Liver (tissue), 9 donors: ENCODE data around the gene GHRHR. TPM values are rescaled to one million over a fixed set of nuclear protein-coding genes. Genes with fewer than 3 reads are reported as not detected.
A peak's percentile ranks its signal among the peaks of the same experiment; 100 is the strongest.

Experiments
- DNase-seq: peaks from one replicate; pipeline ENCODE4 v3.0.0-alpha.2; 2017; ENCODE audit warnings: low spot score
- H3K27ac ChIP-seq, 2 donors: one replicate each; pipeline ENCODE4 v1.7.0; 2013; ENCODE audit warnings: inconsistent platforms in 2 of 2, low read length in 2 of 2, control low read depth in 1 of 2, low read depth in 1 of 2, mild to moderate bottlenecking in 1 of 2
- H3K27me3 ChIP-seq, 4 donors: one replicate each; pipeline versions ENCODE4 v1.6.1 to v1.7.0; 2013; ENCODE audit warnings: low read length in 3 of 4, inconsistent platforms in 1 of 4, mild to moderate bottlenecking in 1 of 4, moderate library complexity in 1 of 4; ENCODE audit not compliant: control insufficient read depth in 4 of 4, insufficient read depth in 4 of 4
- H3K36me3 ChIP-seq, 4 donors: one replicate each; pipeline versions ENCODE4 v1.6.1 to v1.7.0; 2013; ENCODE audit warnings: low read length in 3 of 4, mild to moderate bottlenecking in 3 of 4, low read depth in 1 of 4, moderate library complexity in 1 of 4; ENCODE audit not compliant: control insufficient read depth in 4 of 4, insufficient read depth in 3 of 4
- H3K4me1 ChIP-seq, 4 donors: one replicate each; pipeline versions ENCODE4 v1.6.1 to v1.7.0; 2013; ENCODE audit warnings: low read length in 3 of 4, mild to moderate bottlenecking in 3 of 4, moderate library complexity in 1 of 4; ENCODE audit not compliant: control insufficient read depth in 4 of 4, insufficient read depth in 4 of 4
- H3K4me3 ChIP-seq, 3 donors: one replicate each; pipeline versions ENCODE4 v1.6.1 to v1.7.0; 2013; ENCODE audit warnings: low read length in 3 of 3, control low read depth in 1 of 3, low read depth in 1 of 3, mild to moderate bottlenecking in 1 of 3
- H3K9ac ChIP-seq, 2 donors: one replicate each; pipeline ENCODE4 v1.7.0; 2013; ENCODE audit warnings: low read length in 2 of 2, mild to moderate bottlenecking in 2 of 2, moderate library complexity in 2 of 2, control low read depth in 1 of 2, low read depth in 1 of 2
- H3K9me3 ChIP-seq, 4 donors: one replicate each; pipeline versions ENCODE4 v1.6.1 to v1.7.0; 2013; ENCODE audit warnings: low read length in 3 of 4; ENCODE audit not compliant: control insufficient read depth in 4 of 4
- EGR1 ChIP-seq, 2 donors: IDR thresholded peaks; 2 replicates each; pipeline ENCODE4 v1.6.1; 2016 to 2018; ENCODE audit warnings: antibody characterized with exemption in 2 of 2, low read depth in 2 of 2
- FOXA2 ChIP-seq: IDR thresholded peaks from 2 replicates; pipeline ENCODE4 v1.6.1; 2016; ENCODE audit warnings: antibody characterized with exemption
- GABPA ChIP-seq, 2 donors: IDR thresholded peaks in 1 of 2; conservative IDR thresholded peaks in 1 of 2; 2 replicates each; pipeline ENCODE4 v1.6.1; 2016; ENCODE audit warnings: antibody characterized with exemption in 2 of 2, mild to moderate bottlenecking in 1 of 2, moderate library complexity in 1 of 2
- HNF4A ChIP-seq, 2 donors: conservative IDR thresholded peaks; 2 replicates each; pipeline ENCODE4 v1.6.1; 2016; ENCODE audit warnings: antibody characterized with exemption in 2 of 2, mild to moderate bottlenecking in 2 of 2
- JUND ChIP-seq, 2 donors: IDR thresholded peaks; 2 replicates each; pipeline ENCODE4 v1.6.1; 2016; ENCODE audit warnings: antibody characterized with exemption in 2 of 2
- MAX ChIP-seq: IDR thresholded peaks from 2 replicates; pipeline ENCODE4 v1.6.1; 2016; ENCODE audit warnings: antibody characterized with exemption
- NR2F2 ChIP-seq: IDR thresholded peaks from 2 replicates; pipeline ENCODE4 v1.6.1; 2016; ENCODE audit warnings: antibody characterized with exemption
- REST ChIP-seq: IDR thresholded peaks from 2 replicates; pipeline ENCODE4 v1.6.1; 2016; ENCODE audit warnings: antibody characterized with exemption, mild to moderate bottlenecking
- RXRA ChIP-seq, 2 donors: IDR thresholded peaks; 2 replicates each; pipeline ENCODE4 v1.6.1; 2017 to 2018; ENCODE audit warnings: antibody characterized with exemption in 2 of 2, mild to moderate bottlenecking in 1 of 2
- SP1 ChIP-seq: IDR thresholded peaks from 2 replicates; pipeline ENCODE4 v1.6.1; 2018; ENCODE audit warnings: antibody characterized with exemption, mild to moderate bottlenecking
- YY1 ChIP-seq: IDR thresholded peaks from 2 replicates; pipeline ENCODE4 v1.6.1; 2016; ENCODE audit warnings: antibody characterized with exemption, mild to moderate bottlenecking
- ZBTB33 ChIP-seq: IDR thresholded peaks from 2 replicates; pipeline ENCODE4 v1.6.1; 2016; ENCODE audit warnings: antibody characterized with exemption
- WGBS: extraction: QIAGEN DNeasy Blood & Tissue Kit; methylation state at CpG from one replicate; pipeline ENCODE4 v1.1.7; 2013; 5-methylcytosine and 5-hydroxymethylcytosine counted together
- polyA plus RNA-seq, 2 donors: library from polyadenylated mRNA; stranded (reverse) in 1 of 2; unstranded in 1 of 2; fragments of 200-250 nt in 1 of 2; fragments of >200 nt in 1 of 2; fragmentation: Nextera tagmentation in 1 of 2; extraction: Ambion mirVana in 1 of 2; gene quantifications; one replicate each; pipeline versions ENCODE4 v1.2.1 to v1.2.3, GENCODE V29; 2013 to 2015
- total RNA-seq, 2 donors: library from RNA; depleted of rRNA; stranded (reverse); fragments of >200 nt; gene quantifications; one replicate each; pipeline ENCODE4 v1.2.3, GENCODE V29; 2014
- donor health status: healthy.
- donor health status: healthy.
- donor health status: healthy.
- donor health status: healthy.
- donor health status: healthy.

Gene GHRHR
- total and polyA plus RNA-seq, 4 donors, result 0.46 to 0.50 TPM; not detected in 2

- 92% methylated on average over 4 of the region's 4 CpGs for WGBS
- Histone ChIP-seq H3K9me3 (no peaks in the 10 kb centered on the region), H3K27me3 (no peaks in the 10 kb centered on the region), H3K4me3 (no peak overlapping the region), H3K36me3 (no peaks in the 10 kb centered on the region), H3K4me1 (no peaks in the 10 kb centered on the region), H3K27ac (no peak overlapping the region), H3K9ac (no peak overlapping the region)
- DNase-seq, result peak; percentile 27
- no peak for TF ChIP-seq MAX
- TF ChIP-seq REST, result no peak
- no peak for TF ChIP-seq HNF4A (conservative IDR thresholded peaks at IDR 0.05)
- TF ChIP-seq RXRA (IDR thresholded peaks at IDR 0.05), result no peak
- TF ChIP-seq EGR1 (IDR thresholded peaks at IDR 0.05; ENCODE audit: low read depth in 2 of 2), result no peak
- no peak for TF ChIP-seq FOXA2
- TF ChIP-seq SP1, result no peak
Observed at GRCh38 chr7:30929686-30930085, 34.1 kb upstream of the GHRHR start.

GRCh38 chr7:30930621-30931020, 33.1 kb upstream of the GHRHR start:
- 81% methylated on average over 8 of the region's 8 CpGs for WGBS
- Histone ChIP-seq H3K4me3 (no peak overlapping the region), H3K27ac (no peak overlapping the region), H3K9me3 (no peaks in the 10 kb centered on the region), H3K4me1 (no peaks in the 10 kb centered on the region), H3K9ac (no peak overlapping the region), H3K27me3 (no peaks in the 10 kb centered on the region), H3K36me3 (no peaks in the 10 kb centered on the region)
- TF ChIP-seq JUND (IDR thresholded peaks at IDR 0.05) (no peak), SP1 (no peak), ZBTB33 (no peak), GABPA (IDR thresholded peaks at IDR 0.05 in 1 of 2, conservative IDR thresholded peaks at IDR 0.05 in 1 of 2) (no peak), RXRA (IDR thresholded peaks at IDR 0.05) (no peak), EGR1 (IDR thresholded peaks at IDR 0.05; ENCODE audit: low read depth in 2 of 2) (no peak)
- peak; percentile 32 for DNase-seq

GRCh38 chr7:30931161-30931928, 32.4 kb upstream of the GHRHR start:
- no peak for DNase-seq
- WGBS, result 89% methylated on average over 24 of the region's 24 CpGs
- H3K36me3 ChIP-seq, result no peaks in the 10 kb centered on the region
- H3K4me3 ChIP-seq, result no peak overlapping the region
- no peak overlapping the region for H3K27ac ChIP-seq
- no peaks in the 10 kb centered on the region for H3K9me3 ChIP-seq
- no peaks in the 10 kb centered on the region for H3K4me1 ChIP-seq
- no peak overlapping the region for H3K9ac ChIP-seq
- TF ChIP-seq NR2F2 (peak; percentile 36), SP1 (no peak), YY1 (no peak)
- no peaks in the 10 kb centered on the region for H3K27me3 ChIP-seq
